NAMALWA (cell line): ENCODE measurements around the gene SLCO2A1.

Source experiments
- DNase-seq: peaks from one replicate; pipeline ENCODE4 v3.0.0-alpha.2; 2015; ENCODE audit warnings: low spot score

SLCO2A1 gene

GRCh38 chr3:133899311-133899710, 130.4 kb downstream of the SLCO2A1 start:
- no peak for DNase-seq

- no peak for DNase-seq
These were observed 132.2 kb downstream of the SLCO2A1 start for GRCh38 chr3:133897547-133897946.

GRCh38 chr3:133896002-133896761, 133.5 kb downstream of the SLCO2A1 start:
- no peak for DNase-seq

- DNase-seq, result no peak
These were observed 134.3 kb downstream of the SLCO2A1 start, which contains the start of gene RAB6B for GRCh38 chr3:133895208-133896001. Gene RAB6B, minus strand, starts transcription at chr3:133895882. Its CDS starts 416 bp downstream, at chr3:133895466.

- no peak for DNase-seq
These were observed 135.1 kb downstream of the SLCO2A1 start for GRCh38 chr3:133894353-133895207.

- DNase-seq, result no peak
These were observed 135.9 kb downstream of the SLCO2A1 start for GRCh38 chr3:133893683-133894352.

GRCh38 chr3:133892541-133893231, 137.0 kb downstream of the SLCO2A1 start:
- DNase-seq, result no peak

- no peak for DNase-seq
These were observed 137.9 kb downstream of the SLCO2A1 start for GRCh38 chr3:133891662-133892378.

- DNase-seq, result no peak
These were observed 138.6 kb downstream of the SLCO2A1 start for GRCh38 chr3:133890972-133891644.

- DNase-seq, result no peak
These were observed 139.7 kb downstream of the SLCO2A1 start for GRCh38 chr3:133890037-133890436.

- no peak for DNase-seq
These were observed 140.9 kb downstream of the SLCO2A1 start for GRCh38 chr3:133888726-133889340.

GRCh38 chr3:133887803-133888703, 141.7 kb downstream of the SLCO2A1 start:
- DNase-seq, result no peak

- no peak for DNase-seq
These were observed 142.5 kb downstream of the SLCO2A1 start for GRCh38 chr3:133887074-133887802.

- no peak for DNase-seq
These were observed 143.5 kb downstream of the SLCO2A1 start for GRCh38 chr3:133886031-133886722.

GRCh38 chr3:133884887-133885711, 144.6 kb downstream of the SLCO2A1 start:
- no peak for DNase-seq
